Activated naive CD4-positive, alpha-beta T cell treated with Interleukin-2 at 50 U/mL for 16 hours (primary cell): ENCODE results near the gene EHHADH.
"Not testable (repeated sequence)": the region's sequence is repeated elsewhere in the genome, so short reads cannot be mapped to it uniquely, and the experiment has no call there.

Source experiments
- DNase-seq: peaks from one replicate; pipeline ENCODE4 v3.0.0-alpha.2; 2020

Gene EHHADH

DNA sequence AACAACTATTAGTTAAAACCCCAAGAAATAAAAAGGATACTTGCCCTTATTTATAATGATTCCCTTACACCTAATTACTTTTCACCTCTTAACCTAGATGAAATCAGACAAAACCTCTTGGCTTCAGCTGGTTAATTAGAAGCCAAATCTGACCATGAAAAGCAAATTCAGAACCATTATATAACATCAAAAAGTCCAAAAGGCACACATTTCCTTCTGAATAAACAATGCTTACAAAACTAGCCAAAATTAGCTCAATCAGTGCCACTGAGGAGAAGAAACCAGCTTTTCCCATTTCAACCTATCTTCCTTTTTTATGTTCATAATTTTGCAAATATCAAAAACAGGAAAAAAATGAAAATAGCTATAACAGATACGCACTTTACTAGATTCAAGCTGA, 3.2 kb downstream of the EHHADH start:
- no peak for DNase-seq

DNA sequence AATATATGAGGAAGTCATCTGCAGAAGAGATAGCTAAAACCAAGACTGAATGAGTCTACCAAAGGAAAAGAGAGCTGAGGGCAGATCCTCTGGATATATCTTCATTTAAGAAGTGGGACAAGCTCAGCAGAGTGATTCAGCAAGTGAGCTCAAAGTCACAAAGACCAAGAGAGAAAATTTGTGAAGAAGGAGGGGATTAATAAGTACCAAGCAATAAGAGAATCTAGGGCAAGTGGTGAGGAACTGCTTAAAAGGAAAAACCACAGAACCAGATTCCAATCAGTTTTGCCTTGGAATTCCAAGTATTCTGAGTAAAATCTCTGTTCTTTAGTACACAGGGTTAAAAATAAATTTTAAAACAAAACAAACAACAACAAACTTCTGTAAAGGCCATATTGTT, 3.6 kb downstream of the EHHADH start:
- DNase-seq, result no peak

DNA sequence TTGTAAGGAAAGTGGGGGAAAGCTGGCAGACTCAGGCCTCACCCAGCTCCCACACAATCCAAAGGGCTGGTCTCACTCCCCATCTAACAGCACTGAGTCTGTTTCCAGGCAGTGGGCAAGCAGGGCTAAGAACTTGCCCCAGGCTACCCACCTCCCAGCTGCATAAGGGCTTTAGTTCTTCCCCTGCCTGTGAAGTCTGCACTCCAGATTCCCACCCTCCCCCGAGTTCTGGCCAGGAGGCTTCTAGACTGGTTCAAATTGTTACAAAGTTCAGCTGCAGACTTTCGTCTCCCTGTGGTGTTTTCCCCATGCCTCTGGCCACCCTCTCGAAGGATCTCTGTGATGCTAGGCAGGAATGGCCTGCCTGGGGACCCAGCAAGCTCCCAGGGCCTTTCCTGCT, 11.2 kb downstream of the EHHADH start:
- DNase-seq, result no peak

DNA sequence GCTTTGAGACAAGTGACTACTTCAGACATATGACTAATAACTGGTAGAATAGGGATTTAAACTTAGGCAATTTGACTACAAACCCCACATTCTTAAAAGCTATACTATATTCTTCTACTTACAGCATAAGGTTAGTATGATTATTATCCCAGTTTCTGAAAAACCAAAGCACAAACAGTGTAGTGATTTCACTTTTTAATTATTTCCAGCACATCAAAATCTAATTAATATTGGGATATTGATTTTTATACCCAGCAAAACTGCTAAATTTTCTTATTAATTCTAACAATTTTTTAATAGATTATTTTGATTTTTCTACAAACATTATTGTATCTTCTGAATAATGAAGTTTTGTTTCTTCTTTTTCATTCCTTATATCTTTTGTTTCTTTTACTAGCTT, 16.9 kb downstream of the EHHADH start:
- DNase-seq, result no peak

DNA sequence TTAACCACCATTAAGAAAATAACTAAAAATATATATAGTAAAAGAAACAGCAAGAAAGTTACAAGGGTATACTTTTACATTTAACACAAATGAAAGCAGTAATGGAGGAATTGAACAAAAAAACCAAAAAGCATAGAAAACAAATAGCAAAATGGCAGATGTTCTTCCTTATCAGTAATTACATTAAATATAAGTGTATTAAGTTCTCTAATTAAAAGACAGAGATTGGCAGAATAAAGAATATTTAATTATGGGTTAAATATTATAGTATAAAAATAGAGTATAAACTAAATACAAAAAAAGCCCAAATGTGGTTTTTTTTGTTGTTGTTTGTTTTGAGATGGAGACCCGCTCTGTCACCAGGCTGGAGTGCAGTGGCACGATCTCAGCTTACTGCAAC, 20.5 kb downstream of the EHHADH start:
- no peak for DNase-seq

DNA sequence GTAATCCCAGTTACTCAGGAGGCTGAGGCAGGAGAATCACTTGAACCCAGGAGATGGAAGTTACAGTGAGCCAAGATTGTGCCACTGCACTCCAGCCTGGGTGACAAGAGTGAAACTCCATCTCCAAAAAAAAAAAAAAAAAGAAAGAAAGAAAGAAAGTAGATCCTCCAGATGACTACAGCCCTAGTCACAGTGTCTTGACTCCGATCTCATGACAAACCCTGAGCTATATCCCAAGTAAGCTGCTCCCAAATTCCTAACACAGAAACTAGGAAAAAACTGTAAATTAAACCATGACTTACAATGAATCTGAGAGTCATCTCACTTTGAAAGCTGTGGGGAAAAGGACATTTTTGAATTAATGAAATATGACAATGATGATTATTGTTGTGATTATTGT, 27.3 kb downstream of the EHHADH start:
- DNase-seq, result not testable (repeated sequence)

DNA sequence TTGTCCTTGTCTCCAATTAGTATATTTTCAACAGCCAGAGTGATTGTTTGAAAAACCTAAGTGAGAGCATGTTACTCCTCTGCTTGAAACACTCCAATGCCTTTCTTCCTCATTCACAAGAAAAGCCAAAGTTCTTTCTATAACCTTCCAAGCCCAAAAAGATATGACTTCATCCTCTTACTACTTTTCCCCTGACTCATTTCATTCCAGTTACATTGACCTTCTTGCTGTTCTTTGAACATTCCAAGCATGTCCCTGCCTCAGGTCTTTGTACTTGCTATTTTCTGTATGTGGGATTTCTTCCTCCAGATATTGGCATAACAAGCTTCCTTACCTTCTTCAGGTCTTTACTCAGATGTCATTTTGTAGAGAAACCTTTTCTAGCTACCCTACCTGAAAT, 28.3 kb downstream of the EHHADH start:
- no peak for DNase-seq

DNA sequence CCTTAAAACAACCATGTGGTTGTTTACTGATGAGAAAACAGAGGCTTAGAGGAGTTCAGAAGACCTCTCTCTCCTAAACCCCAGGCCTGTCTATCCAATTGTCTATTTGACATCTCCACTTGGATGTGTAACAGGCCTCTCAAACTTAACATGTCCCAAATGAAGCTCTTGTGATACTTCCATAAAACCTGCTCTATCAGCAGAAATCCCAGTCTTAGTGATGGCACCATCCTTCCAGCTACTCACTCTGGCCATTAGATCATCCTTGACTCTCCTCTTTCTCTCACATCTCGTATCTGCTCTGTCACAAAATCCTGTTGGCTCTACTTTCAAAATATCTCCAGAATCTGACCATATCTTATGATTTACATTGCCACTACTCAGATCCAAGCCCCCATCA, 28.8 kb downstream of the EHHADH start:
- no peak for DNase-seq

DNA sequence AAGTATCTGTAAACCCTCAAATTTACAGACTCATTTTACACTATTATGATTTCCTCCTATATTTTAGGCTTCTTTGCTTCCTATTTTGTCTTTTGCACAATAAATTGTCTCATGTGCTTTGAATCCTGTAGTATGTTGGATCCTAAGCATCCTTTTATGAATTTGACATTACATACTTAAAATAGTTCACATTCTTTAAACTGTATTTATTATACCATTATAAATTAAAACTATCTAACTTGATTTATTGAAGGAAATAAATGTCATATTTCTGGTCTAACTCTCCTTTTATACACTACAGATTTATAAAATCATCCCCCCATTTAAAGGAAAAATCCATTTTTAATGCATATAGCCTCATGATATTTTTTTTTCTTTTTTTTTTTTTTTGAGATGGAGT, 32.6 kb downstream of the EHHADH start:
- DNase-seq, result no peak

DNA sequence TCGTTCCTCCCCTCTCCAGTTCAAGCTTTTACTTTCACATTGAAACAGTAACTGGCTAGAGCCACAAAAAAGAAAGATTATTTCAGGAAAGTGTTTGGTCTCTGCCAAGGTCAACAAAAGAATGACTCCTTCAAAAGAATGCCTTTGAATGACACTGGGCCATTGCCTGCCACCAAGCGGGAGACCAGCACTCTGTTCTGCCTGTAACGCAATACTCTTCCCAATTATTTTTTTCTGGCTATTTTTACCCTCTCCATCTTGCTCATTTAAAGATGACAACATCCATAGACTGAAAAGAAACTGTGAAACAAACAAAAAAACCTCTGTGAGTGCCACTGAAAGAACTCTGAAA, 37.3 kb downstream of the EHHADH start:
- DNase-seq, result no peak

DNA sequence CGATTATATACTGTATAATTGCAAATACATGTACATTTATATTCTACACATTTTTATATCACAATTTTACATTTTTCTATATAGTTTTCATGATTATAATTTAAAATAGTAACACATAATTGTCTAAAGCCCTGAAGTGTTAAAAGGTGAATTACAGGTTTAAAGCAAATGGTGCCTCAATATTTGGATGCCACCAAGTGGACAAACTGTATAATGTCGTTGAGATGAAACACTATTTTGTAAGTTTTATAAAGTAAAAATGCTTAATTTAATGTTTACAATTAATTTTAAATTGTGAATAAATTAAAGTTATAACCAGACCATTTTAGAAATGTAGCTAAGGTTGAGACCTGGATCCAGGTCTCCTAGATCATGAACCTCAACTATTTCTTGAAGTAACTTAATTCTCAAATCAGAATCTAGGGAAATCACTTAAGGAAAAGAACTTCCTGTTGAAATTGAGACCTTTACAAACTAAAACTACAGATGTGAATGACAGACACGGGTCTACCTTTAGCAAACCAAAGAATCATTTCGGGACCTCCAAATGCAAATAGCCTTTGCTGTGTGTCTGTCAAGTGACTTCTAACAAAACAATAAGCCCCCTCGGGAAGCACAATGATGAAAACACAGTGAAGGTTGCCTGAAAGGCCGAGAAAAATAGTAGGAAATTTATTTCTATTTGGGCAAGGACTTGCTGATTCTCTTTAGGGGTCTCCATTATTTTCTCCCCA, 37.8 kb downstream of the EHHADH start:
- no peak for DNase-seq

DNA sequence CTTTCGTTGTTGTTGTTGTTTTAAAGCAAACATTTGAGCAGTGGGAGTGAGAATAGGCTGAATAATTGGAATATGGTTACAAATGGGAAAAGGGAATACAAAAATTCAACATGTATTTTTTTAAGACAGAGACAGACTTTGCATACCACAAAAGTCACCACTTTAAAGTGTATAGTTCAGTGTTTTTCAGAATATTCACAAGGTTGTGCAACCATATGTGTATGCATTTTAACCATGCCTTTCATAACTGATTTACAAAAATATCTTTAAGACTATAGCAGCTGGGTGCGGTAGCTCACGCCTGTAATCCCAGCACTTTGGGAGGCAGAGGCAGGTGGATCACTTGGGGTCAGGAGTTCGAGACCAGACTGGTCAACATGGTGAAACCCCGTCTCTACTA, 41.3 kb downstream of the EHHADH start:
- DNase-seq, result no peak

DNA sequence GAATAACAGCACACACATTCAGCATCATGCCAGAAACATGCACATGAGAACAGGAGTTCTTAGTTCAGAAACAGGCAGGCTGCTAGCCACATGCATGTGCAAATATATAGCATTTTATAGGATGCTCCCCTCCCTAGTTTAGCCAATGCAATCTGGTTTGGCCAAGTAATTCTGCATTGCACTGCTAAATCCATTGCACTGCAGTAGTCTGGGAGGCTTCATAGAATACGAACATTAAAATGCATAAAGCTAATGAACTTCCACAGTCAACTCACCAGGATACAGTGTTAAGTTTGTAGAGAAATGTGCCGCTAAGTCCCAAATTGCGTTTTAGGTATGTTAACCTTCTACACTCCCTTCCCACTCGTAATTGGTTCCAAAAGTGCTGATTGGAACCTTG, 41.8 kb downstream of the EHHADH start:
- no peak for DNase-seq

DNA sequence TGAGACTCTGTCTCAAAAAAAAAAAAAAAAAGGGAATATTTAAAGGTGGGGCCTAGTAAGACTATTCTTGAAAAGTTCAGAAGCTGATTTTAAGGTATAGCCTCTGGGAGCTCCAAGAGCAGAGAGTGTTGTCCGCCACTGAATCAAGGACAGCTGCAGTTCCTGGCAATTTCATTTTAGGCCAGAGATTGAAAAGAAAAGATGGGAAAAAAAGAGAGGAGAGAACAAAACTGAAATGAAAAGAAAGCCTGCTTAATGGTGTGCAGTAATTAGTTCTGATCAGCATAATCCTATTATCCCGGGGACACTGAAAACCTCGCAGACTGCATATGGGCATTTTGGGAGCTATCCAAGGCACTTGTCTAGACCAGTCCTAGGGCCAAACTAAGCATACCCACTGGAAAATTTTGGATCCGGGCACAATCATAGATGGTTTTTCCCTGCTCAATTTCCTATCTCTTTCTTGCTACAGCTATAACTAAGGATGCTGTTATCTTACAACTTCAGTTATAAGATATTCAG, 43.2 kb downstream of the EHHADH start:
- DNase-seq, result no peak

DNA sequence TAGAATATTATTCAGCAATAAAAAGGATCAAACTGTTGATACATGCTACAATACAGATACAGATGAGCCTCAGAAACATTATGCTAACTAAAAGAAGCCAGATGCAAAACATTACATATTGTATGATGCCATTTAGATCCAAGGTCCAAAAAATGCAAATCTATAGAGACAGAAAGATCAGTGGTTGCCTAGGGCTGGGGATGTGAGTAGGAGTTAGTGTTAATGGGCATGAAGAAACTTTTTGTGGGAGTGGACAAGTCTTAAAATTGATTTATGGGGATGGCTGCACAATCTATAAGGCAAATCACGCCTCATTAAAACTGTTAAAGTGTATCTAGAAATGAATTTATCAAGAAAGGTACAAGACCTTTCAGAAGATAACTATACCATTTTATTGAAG, 45.0 kb downstream of the EHHADH start:
- no peak for DNase-seq

DNA sequence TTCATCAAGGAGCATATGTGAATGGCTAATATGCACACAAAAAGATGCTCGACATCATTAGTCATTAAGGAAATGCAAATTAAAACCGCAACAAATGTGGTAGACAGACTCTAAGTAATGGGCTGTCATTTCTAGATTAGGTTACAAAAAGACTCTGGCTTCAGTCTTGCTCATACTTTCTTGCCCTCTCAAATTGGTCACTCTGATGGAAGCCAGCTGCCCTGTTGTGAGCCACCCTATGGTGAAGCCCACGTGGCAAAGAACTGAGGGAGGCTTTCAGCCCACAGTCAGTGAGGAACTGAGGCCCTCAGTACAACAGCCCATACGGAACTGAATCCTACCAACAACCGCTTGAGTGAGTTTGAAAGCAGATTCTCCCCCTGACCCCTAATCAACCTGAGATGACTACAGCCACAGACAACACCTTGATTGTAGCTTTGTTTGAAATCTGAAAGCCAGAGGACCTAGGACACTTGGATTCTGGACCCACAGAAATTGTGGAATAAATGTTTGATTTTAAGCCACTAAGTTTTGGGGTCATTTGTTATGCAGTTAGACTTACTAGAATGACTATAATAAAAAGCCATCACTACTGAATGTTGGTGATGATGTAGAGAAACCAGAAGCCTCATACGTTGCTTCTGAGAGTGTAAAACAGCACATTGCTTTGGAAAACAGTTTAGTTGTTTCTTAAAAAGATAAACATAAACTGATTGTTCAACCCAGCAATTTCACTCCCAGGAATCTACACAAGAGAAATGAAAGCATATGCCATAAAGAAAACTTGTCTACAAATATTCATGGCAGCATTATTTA, 45.7 kb downstream of the EHHADH start:
- peak; percentile 3 for DNase-seq

DNA sequence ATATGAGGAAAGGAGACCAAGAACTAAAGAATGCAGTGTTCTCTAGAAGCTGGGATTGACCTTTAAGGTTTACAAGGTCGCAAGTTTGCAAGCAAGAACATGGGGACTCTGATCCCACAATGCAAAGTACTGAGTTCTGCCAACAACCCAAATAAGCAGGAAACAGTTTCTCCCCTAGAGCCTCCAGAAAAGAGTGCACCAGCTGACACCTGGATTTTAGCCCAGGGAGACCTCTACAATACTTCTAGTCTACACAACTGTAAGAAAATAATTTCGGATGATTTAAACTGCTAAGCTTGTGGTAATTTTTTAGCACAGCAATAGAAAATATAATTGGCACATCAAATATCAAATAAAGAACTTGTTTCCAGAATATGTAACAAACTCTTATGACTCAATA, 46.4 kb downstream of the EHHADH start:
- no peak for DNase-seq

DNA sequence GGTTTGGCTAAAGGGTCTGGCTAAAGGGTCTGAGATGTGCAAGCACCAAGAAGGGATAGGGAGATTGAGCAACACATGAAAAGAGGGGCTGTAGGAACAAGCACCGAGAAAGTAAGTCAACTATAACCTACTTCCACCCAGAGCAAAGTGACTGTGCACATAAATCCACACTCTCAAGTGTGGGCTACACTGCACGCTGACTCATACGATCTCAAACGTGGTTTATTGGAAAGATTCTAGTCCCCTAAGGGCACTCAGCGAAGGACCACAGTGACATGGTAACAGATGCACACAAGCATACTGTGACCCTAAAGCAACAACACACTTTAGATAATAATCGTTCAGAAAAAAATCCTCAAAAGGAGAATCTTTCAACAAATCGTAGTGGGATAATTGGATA, 48.0 kb downstream of the EHHADH start:
- DNase-seq, result no peak

DNA sequence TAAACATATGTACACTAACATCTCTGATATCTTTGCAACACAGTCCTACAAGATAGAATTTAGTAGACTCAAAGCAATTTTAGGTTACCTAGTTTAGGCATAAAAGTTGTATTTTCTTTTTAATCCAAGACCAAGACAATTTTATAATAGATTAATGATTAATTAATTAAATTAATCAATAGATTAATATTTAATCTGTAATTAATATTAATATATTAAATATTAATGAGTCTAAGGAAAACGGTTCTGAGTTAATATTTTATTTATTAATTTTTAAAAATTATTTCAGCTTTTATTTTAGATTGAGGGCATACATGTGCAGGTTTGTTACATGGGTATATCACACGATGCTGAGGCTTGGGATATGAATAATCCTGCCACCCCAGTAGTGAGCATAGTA, 49.0 kb downstream of the EHHADH start:
- no peak for DNase-seq

DNA sequence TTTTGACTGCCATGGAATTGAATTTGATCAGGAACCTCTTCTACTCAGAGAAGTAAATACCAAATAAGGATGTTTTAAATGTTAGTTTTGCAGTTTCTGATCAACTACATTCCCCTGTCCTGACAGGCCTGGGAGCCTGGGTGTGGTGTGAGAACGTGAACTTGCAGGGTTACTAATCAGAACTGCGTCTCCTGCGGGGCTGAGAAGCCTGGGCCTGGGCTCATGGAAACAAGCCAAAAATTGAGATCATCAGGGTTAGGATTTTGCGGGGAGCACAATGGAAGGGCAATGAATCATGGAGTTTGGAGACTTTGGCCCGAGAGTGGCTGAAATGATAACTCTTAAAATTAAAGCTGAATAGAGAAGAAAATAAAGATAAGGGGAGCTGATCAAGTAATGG, 53.2 kb downstream of the EHHADH start:
- no peak for DNase-seq

DNA sequence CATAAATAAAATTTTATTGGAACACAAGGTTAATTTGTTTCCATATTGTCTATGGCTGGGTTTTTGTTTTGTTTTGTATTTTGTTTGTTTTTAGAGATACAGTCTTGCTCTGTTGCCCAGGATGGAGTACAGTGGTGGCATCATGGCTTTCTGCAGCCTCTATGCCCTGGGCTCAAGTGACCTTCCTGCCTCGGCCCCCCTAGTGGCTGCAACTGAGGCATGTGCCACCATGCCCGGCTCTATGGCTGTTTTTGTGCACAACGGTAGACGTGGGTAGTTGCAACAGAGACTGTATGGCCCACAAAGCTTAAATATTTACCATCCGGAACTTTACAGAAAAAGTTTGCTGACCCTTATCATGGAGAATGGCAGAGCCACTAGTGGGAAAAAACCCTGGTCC, 54.2 kb downstream of the EHHADH start:
- no peak for DNase-seq

DNA sequence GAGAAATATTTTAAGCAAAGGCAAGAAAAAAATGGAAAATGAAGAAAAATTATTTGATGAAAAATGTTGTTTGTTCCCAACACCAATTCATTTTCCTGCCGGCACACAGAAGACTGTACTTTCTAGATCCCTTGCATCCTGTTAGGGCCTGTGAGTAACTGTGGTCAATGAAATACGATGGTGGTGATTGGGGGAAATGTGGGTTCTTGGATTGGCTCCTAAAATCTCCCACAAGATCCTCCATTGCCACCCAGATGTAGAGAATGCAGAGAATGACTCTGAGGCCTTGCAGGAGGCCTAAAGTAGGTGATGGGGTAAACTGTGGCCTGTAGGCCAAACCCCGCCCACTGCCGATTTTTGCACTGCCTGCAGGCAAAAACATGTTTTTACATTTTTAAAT, 54.6 kb downstream of the EHHADH start:
- no peak for DNase-seq

DNA sequence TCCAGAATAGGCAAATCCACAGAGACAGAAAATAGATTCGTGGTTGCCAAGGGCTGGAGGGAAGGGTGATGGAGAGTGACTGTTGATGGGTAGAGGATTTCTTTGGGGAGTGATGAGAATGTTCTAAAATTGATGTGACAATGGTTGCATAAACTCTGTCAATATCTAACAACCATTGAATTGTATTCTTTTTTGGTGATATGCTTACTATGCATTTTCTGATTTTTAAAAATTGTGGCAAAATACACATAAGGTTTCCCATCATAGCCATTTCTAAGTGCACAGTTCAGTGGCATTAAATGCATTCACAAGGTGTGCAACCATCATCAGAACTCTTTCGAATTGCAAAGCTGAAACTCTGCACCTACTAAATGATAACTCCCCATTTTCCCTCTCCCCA, 56.8 kb downstream of the EHHADH start:
- no peak for DNase-seq

DNA sequence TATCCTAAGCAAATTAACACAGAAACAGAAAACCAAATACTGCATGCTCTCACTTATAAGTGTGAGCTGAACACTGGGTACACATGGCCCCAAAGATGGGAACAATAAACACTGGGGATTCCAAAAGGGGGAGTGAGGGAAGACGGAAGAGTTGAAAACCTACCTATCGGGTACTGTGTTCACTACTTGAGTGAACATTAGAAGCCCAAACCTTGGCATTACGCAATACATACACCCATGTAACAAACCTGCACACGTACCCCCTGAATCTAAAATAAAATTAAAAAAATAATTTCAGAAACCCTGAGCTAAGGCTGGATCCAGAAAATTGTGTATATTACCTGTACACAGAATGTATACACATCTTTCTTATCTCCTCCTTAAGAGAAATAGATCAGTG, 58.2 kb downstream of the EHHADH start:
- DNase-seq, result no peak

DNA sequence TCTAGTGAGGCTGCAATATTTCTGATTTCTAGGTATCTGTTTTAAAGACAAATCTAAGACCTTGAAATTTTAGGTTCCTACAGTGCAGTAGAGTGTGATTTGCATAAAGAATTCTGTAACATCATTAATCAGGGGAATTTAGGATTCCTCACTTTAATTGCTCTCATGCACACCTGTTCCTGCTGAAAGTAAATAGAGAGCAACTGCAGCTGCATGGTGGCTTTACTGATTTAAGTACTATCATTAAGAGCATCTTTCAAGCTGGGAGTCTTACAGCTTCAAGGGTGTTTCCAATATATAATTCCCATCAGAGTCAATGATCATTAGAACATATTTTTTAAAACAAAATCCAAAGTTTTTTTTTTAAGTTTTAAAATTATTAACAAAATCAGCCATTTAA, 65.0 kb downstream of the EHHADH start:
- no peak for DNase-seq
